ENCODE measurements around the gene CLIC3. TPM values are rescaled to one million over a fixed set of nuclear protein-coding genes. Genes with fewer than 3 reads are reported as not detected.

Gene CLIC3
- total RNA-seq, 1 donor = 0.27 TPM

- peak in 2 of 3 donors; percentile 45 to 67 for DNase-seq (ENCODE audit: low read depth in 2 of 3, low spot score in 2 of 3)
These were observed 35.7 kb upstream of the CLIC3 start, which contains the start of gene FUT7 for GRCh38 chr9:137031904-137032640. TSS of gene FUT7 (minus strand) at chr9:137032088. CDS start at chr9:137031991, 97 bp downstream.

GRCh38 chr9:137030538-137031527, 34.5 kb upstream of the CLIC3 start:
- DNase-seq (ENCODE audit: low read depth in 2 of 3, low spot score in 2 of 3) = peak in 2 of 3 donors; percentile 87 to 93

GRCh38 chr9:137030006-137030405, 33.6 kb upstream of the CLIC3 start:
- DNase-seq (ENCODE audit: low read depth in 2 of 3, low spot score in 2 of 3) = peak in 2 of 3 donors; percentile 50 to 52

GRCh38 chr9:137029058-137029936, 32.9 kb upstream of the CLIC3 start:
- peak in 2 of 3 donors; percentile 63 to 73 for DNase-seq (ENCODE audit: low read depth in 2 of 3, low spot score in 2 of 3)

GRCh38 chr9:137028263-137029057, 32.1 kb upstream of the CLIC3 start:
- peak; percentile 55 to 74 (median 69) for DNase-seq (ENCODE audit: low read depth in 2 of 3, low spot score in 2 of 3)

GRCh38 chr9:137027369-137028262, 31.2 kb upstream of the CLIC3 start, which contains the start of gene ABCA2:
TSS of gene ABCA2 (minus strand) at chr9:137028237. CDS start at chr9:137028140, 97 bp downstream.
- DNase-seq (ENCODE audit: low read depth in 2 of 3, low spot score in 2 of 3) = no peak

- no peak for DNase-seq (ENCODE audit: low read depth in 2 of 3, low spot score in 2 of 3)
These were observed 30.5 kb upstream of the CLIC3 start for GRCh38 chr9:137026828-137027227.

GRCh38 chr9:137026384-137026783, 30.0 kb upstream of the CLIC3 start:
- DNase-seq (ENCODE audit: low read depth in 2 of 3, low spot score in 2 of 3) = no peak

- DNase-seq (ENCODE audit: low read depth in 2 of 3, low spot score in 2 of 3) = no peak
These were observed 29.2 kb upstream of the CLIC3 start for GRCh38 chr9:137025517-137025966.

- no peak for DNase-seq (ENCODE audit: low read depth in 2 of 3, low spot score in 2 of 3)
These were observed 27.2 kb upstream of the CLIC3 start for GRCh38 chr9:137023583-137023991.

- DNase-seq (ENCODE audit: low read depth in 2 of 3, low spot score in 2 of 3) = no peak
These were observed 26.8 kb upstream of the CLIC3 start for GRCh38 chr9:137023157-137023556.

- no peak for DNase-seq (ENCODE audit: low read depth in 2 of 3, low spot score in 2 of 3)
These were observed 26.3 kb upstream of the CLIC3 start for GRCh38 chr9:137022662-137023008.

- DNase-seq (ENCODE audit: low read depth in 2 of 3, low spot score in 2 of 3) = peak in 2 of 3 donors; percentile 54 to 76
These were observed 25.8 kb upstream of the CLIC3 start for GRCh38 chr9:137021979-137022661.

- no peak for DNase-seq (ENCODE audit: low read depth in 2 of 3, low spot score in 2 of 3)
These were observed 25.2 kb upstream of the CLIC3 start for GRCh38 chr9:137021568-137021978.

GRCh38 chr9:137020771-137021567, 24.6 kb upstream of the CLIC3 start:
- no peak for DNase-seq (ENCODE audit: low read depth in 2 of 3, low spot score in 2 of 3)

GRCh38 chr9:137019891-137020683, 23.7 kb upstream of the CLIC3 start:
- DNase-seq (ENCODE audit: low read depth in 2 of 3, low spot score in 2 of 3) = no peak

All from hematopoietic multipotent progenitor cell (in vitro differentiated cells).